Ovary (tissue), 3 donors: ENCODE data around the gene TMEM109.

Source experiments
- CTCF ChIP-seq, 3 donors: fragments of 450-650 bp in 2 of 3; fragments of 200-600 bp in 1 of 3; IDR thresholded peaks; one replicate each; pipeline versions ENCODE4 v1.5.1 to v1.8.0; 2016 to 2022; ENCODE audit warnings: antibody characterized with exemption in 3 of 3, mild to moderate bottlenecking in 1 of 3
- EP300 ChIP-seq: sonication (generic); formaldehyde crosslinking; IDR thresholded peaks from one replicate; pipeline ENCODE4 v1.6.1; 2017; ENCODE audit warnings: antibody characterized with exemption
- POLR2A ChIP-seq: fragments of 450-650 bp; IDR thresholded peaks from one replicate; pipeline ENCODE4 v1.6.1; 2017; ENCODE audit warnings: antibody characterized with exemption, mild to moderate bottlenecking, moderate library complexity
- donor health status: DM: no; HTN: no; CAD: no.

DNA sequence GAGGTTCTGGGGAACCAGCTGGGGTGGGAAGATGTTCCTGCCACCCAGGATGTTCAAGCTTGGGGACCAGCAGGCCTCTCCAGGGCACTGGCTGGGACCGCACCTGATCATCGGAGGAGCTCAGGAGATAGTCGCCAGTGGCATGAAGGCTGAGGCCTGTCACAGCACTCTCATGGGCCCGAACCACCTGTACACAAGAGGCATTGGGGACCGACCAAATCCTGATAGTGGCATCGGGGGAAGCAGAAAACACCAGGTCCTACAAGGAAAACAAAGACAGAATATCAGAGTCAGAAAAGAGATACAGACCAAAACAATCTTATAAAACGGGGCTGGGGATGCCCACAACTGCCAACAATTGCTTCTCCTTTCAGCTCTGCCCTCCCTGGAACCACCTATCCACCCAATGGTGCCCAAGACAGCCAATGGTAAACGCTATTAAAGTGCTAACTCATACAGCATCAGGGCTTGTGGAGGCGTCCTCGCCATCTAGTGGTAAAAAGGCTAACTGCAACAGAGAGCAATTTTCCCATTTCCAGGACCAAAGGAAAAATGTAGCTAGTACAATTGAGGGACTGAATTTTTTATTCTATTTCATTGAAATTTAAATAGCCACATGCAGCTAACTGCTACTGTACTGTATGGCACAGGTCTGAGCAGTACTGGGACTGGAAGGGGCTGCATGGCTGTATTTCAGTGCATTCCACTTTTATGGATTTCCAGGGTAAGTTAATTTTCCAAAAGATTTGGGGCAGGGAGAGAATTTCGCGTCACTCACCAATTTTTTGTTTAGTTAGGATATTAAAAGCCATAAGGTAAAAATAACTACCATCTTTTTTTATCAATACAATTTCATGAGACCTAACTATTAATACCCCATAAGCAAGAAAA is 14.7 kb upstream of the TMEM109 start:
- TF ChIP-seq CTCF (IDR thresholded peaks at IDR 0.05) (peak; percentile 80 to 90 (median 83)), POLR2A (no peak), EP300 (no peak)
